ENCODE measurements around the gene HYAL1. TPM values are rescaled to one million over a fixed set of nuclear protein-coding genes. Genes with fewer than 3 reads are reported as not detected.
"Not testable (repeated sequence)": the region's sequence is repeated elsewhere in the genome, so short reads cannot be mapped to it uniquely, and the experiment has no call there.

The HYAL1 gene
- total RNA-seq, 1 experiment from 2014 or later, result 0.18 TPM

GRCh38 chr3:50264964-50265485 lies 38.3 kb downstream of the HYAL1 start:
- Histone ChIP-seq H3K4me3 (no peak overlapping the region), H3K27ac (peak overlapping the region; percentile 72), H3K9me3 (replicated peaks) (no peaks in the 10 kb centered on the region), H3K4me1 (replicated peaks) (peaks cover 66% of the 10 kb centered on the region), H3K36me3 (peaks cover 7% of the 10 kb centered on the region; the same call in 1 of the 2 replicates), H3K27me3 (replicated peaks) (no peaks in the 10 kb centered on the region)
- no peak for DNase-seq (ENCODE audit: low read depth in 1 of 2, low spot score in 2 of 2)

- no peaks in the 10 kb centered on the region for H3K9me3 ChIP-seq (replicated peaks)
- H3K27ac ChIP-seq, result peak overlapping the region; percentile 72
- DNase-seq (ENCODE audit: low read depth in 1 of 2, low spot score in 2 of 2), result peak; percentile 91 to 92
- no peaks in the 10 kb centered on the region for H3K27me3 ChIP-seq (replicated peaks)
- H3K4me1 ChIP-seq (replicated peaks), result peaks cover 65% of the 10 kb centered on the region
- H3K4me3 ChIP-seq, result no peak overlapping the region
- peaks cover 11% of the 10 kb centered on the region for H3K36me3 ChIP-seq
These were observed 38.9 kb downstream of the HYAL1 start for GRCh38 chr3:50264383-50264963.

GRCh38 chr3:50263478-50264382 lies 39.6 kb downstream of the HYAL1 start:
- Histone ChIP-seq H3K4me3 (no peak overlapping the region), H3K27me3 (replicated peaks) (no peaks in the 10 kb centered on the region), H3K36me3 (peaks cover 17% of the 10 kb centered on the region), H3K4me1 (replicated peaks) (peaks cover 58% of the 10 kb centered on the region), H3K9me3 (replicated peaks) (no peaks in the 10 kb centered on the region), H3K27ac (peak overlapping the region; percentile 30)
- no peak for DNase-seq (ENCODE audit: low read depth in 1 of 2, low spot score in 2 of 2)

- Histone ChIP-seq H3K9me3 (replicated peaks) (no peaks in the 10 kb centered on the region), H3K27ac (no peak overlapping the region), H3K4me1 (replicated peaks) (peaks cover 50% of the 10 kb centered on the region), H3K36me3 (peaks cover 25% of the 10 kb centered on the region), H3K4me3 (no peak overlapping the region), H3K27me3 (replicated peaks) (no peaks in the 10 kb centered on the region)
- DNase-seq (ENCODE audit: low read depth in 1 of 2, low spot score in 2 of 2), result no peak
These were observed 40.6 kb downstream of the HYAL1 start for GRCh38 chr3:50262778-50263177.

- not testable (repeated sequence) for H3K9me3 ChIP-seq (replicated peaks)
- H3K4me1 ChIP-seq (replicated peaks), result peaks cover 44% of the 10 kb centered on the region
These were observed 41.2 kb downstream of the HYAL1 start for GRCh38 chr3:50262200-50262599.

GRCh38 chr3:50261505-50261904 lies 41.9 kb downstream of the HYAL1 start:
- DNase-seq (ENCODE audit: low read depth in 1 of 2, low spot score in 2 of 2), result no peak
- H3K4me1 ChIP-seq (replicated peaks), result peaks cover 43% of the 10 kb centered on the region
- peaks cover 36% of the 10 kb centered on the region for H3K36me3 ChIP-seq
- H3K9me3 ChIP-seq (replicated peaks), result no peaks in the 10 kb centered on the region
- H3K4me3 ChIP-seq, result no peak overlapping the region
- H3K27me3 ChIP-seq (replicated peaks), result no peaks in the 10 kb centered on the region
- H3K27ac ChIP-seq, result no peak overlapping the region

More at GRCh38 chr3:50262200-50262599, 41.2 kb downstream of the HYAL1 start:
- H3K4me3 ChIP-seq; H3K27ac ChIP-seq; H3K27me3 ChIP-seq (replicated peaks); DNase-seq (ENCODE audit: low read depth in 1 of 2, low spot score in 2 of 2): not testable (repeated sequence)
- peaks cover 29% of the 10 kb centered on the region for H3K36me3 ChIP-seq

GRCh38 chr3:50260942-50261441 lies 42.4 kb downstream of the HYAL1 start:
- peaks cover 43% of the 10 kb centered on the region for H3K4me1 ChIP-seq (replicated peaks)
- H3K27ac ChIP-seq, result peak overlapping the region; percentile 93
- H3K9me3 ChIP-seq (replicated peaks), result no peaks in the 10 kb centered on the region
- H3K36me3 ChIP-seq, result peaks cover 40% of the 10 kb centered on the region
- no peak for DNase-seq (ENCODE audit: low read depth in 1 of 2, low spot score in 2 of 2)
- H3K27me3 ChIP-seq (replicated peaks), result no peaks in the 10 kb centered on the region
- peak overlapping the region; percentile 41 for H3K4me3 ChIP-seq

GRCh38 chr3:50260027-50260941 lies 43.1 kb downstream of the HYAL1 start:
- H3K9me3 ChIP-seq (replicated peaks), result no peaks in the 10 kb centered on the region
- peak overlapping the region; percentile 93 for H3K27ac ChIP-seq
- H3K4me1 ChIP-seq (replicated peaks), result peaks cover 38% of the 10 kb centered on the region
- peak; percentile 82 to 92 for DNase-seq (ENCODE audit: low read depth in 1 of 2, low spot score in 2 of 2)
- H3K36me3 ChIP-seq, result peaks cover 45% of the 10 kb centered on the region
- no peaks in the 10 kb centered on the region for H3K27me3 ChIP-seq (replicated peaks)
- H3K4me3 ChIP-seq, result peak overlapping the region; percentile 41

GRCh38 chr3:50259432-50260026 lies 43.8 kb downstream of the HYAL1 start:
- no peaks in the 10 kb centered on the region for H3K27me3 ChIP-seq (replicated peaks)
- no peak overlapping the region; the same call in 1 of the 2 replicates for H3K4me3 ChIP-seq
- no peaks in the 10 kb centered on the region for H3K9me3 ChIP-seq (replicated peaks)
- H3K4me1 ChIP-seq (replicated peaks), result peaks cover 30% of the 10 kb centered on the region
- no peak overlapping the region for H3K27ac ChIP-seq
- DNase-seq (ENCODE audit: low read depth in 1 of 2, low spot score in 2 of 2), result no peak
- H3K36me3 ChIP-seq, result peaks cover 52% of the 10 kb centered on the region

GRCh38 chr3:50258979-50259378 lies 44.4 kb downstream of the HYAL1 start:
- H3K27ac ChIP-seq, result no peak overlapping the region
- no peak overlapping the region for H3K4me3 ChIP-seq
- no peak for DNase-seq (ENCODE audit: low read depth in 1 of 2, low spot score in 2 of 2)
- H3K9me3 ChIP-seq (replicated peaks), result no peaks in the 10 kb centered on the region
- H3K4me1 ChIP-seq (replicated peaks), result peaks cover 25% of the 10 kb centered on the region
- peaks cover 56% of the 10 kb centered on the region for H3K36me3 ChIP-seq
- no peaks in the 10 kb centered on the region for H3K27me3 ChIP-seq (replicated peaks)

- Histone ChIP-seq H3K4me1 (replicated peaks) (peaks cover 19% of the 10 kb centered on the region), H3K27me3 (replicated peaks) (no peaks in the 10 kb centered on the region), H3K27ac (no peak overlapping the region), H3K4me3 (no peak overlapping the region), H3K36me3 (peaks cover 64% of the 10 kb centered on the region), H3K9me3 (replicated peaks) (no peaks in the 10 kb centered on the region)
- DNase-seq (ENCODE audit: low read depth in 1 of 2, low spot score in 2 of 2), result no peak
These were observed 45.2 kb downstream of the HYAL1 start for GRCh38 chr3:50258029-50258680.

GRCh38 chr3:50256978-50257890 lies 46.1 kb downstream of the HYAL1 start:
- no peak overlapping the region for H3K27ac ChIP-seq
- no peaks in the 10 kb centered on the region for H3K27me3 ChIP-seq (replicated peaks)
- H3K4me1 ChIP-seq (replicated peaks), result peaks cover 19% of the 10 kb centered on the region
- no peak overlapping the region for H3K4me3 ChIP-seq
- peaks cover 74% of the 10 kb centered on the region for H3K36me3 ChIP-seq
- H3K9me3 ChIP-seq (replicated peaks), result no peaks in the 10 kb centered on the region
- no peak for DNase-seq (ENCODE audit: low read depth in 1 of 2, low spot score in 2 of 2)

Data from SJSA1 (cell line).